Activated naive CD4-positive, alpha-beta T cell treated with anti-CD3 and anti-CD28 coated beads for 36 hours (primary cell): ENCODE measurements around the gene ABCC6. TPM values are rescaled to one million over a fixed set of nuclear protein-coding genes. Genes with fewer than 3 reads are reported as not detected.
A peak's percentile ranks its signal among the peaks of the same experiment; 100 is the strongest.

ENCODE experiments used
- CTCF ChIA-PET: fragments of 350-600 bp; sonication (Branson Sonifier 250); formaldehyde crosslinking; loops from one replicate; lab custom pipeline; 2021; ENCODE audit warnings: antibody characterized with exemption; lab: Charles Lee
- DNase-seq: peaks from one replicate; pipeline ENCODE4 v3.0.0-alpha.2; 2020
- H3K27ac Mint-ChIP-seq: one replicate; pipeline ENCODE4 v1.8.0; 2021; ENCODE audit warnings: mild to moderate bottlenecking, mixed read lengths
- H3K27me3 Mint-ChIP-seq: one replicate; pipeline ENCODE4 v1.8.0; 2021; ENCODE audit warnings: low read depth, mixed read lengths
- H3K36me3 Mint-ChIP-seq: one replicate; pipeline ENCODE4 v1.8.0; 2021; ENCODE audit warnings: low read depth, mixed read lengths
- H3K4me1 Mint-ChIP-seq: one replicate; pipeline ENCODE4 v1.8.0; 2021; ENCODE audit warnings: low read depth, mixed read lengths
- H3K4me3 Mint-ChIP-seq: one replicate; pipeline ENCODE4 v1.8.0; 2021; ENCODE audit warnings: mild to moderate bottlenecking, moderate library complexity, mixed read lengths
- H3K9me3 Mint-ChIP-seq: one replicate; pipeline ENCODE4 v1.8.0; 2021; ENCODE audit warnings: mixed read lengths
- intact Hi-C: fragments of 100-400 bp; cut with micrococcal nuclease; formaldehyde crosslinking; loops from one replicate; pipeline ENCODE4 v1.15.1; 2023
- total RNA-seq, 2 experiments: library from RNA; stranded (reverse); gene quantifications; one replicate each; pipeline ENCODE4 v1.2.3, GENCODE V29; 2021

ABCC6 gene
- total RNA-seq, 2 experiments from 2014 or later: not detected

GRCh38 chr16:16141141-16141540 is 82.2 kb downstream of the ABCC6 start:
- CTCF ChIA-PET: no interaction called here
- Mint-ChIP-seq H3K36me3 (peaks cover 33% of the 10 kb centered on the region), H3K4me1 (no peaks in the 10 kb centered on the region), H3K27ac (no peak overlapping the region), H3K4me3 (no peak overlapping the region), H3K9me3 (no peaks in the 10 kb centered on the region), H3K27me3 (no peaks in the 10 kb centered on the region)
- intact Hi-C loops: no loop called here
- DNase-seq: no peak

- no peak for DNase-seq
- Mint-ChIP-seq H3K4me1 (no peaks in the 10 kb centered on the region), H3K36me3 (peaks cover 35% of the 10 kb centered on the region), H3K27ac (no peak overlapping the region), H3K27me3 (no peaks in the 10 kb centered on the region), H3K9me3 (no peaks in the 10 kb centered on the region), H3K4me3 (no peak overlapping the region)
- CTCF ChIA-PET: no interaction called here
- intact Hi-C loops: no loop called here
Observed at GRCh38 chr16:16140537-16140936, 82.8 kb downstream of the ABCC6 start.

- Mint-ChIP-seq H3K9me3 (no peaks in the 10 kb centered on the region), H3K27me3 (no peaks in the 10 kb centered on the region), H3K27ac (no peak overlapping the region), H3K4me3 (no peak overlapping the region), H3K4me1 (no peaks in the 10 kb centered on the region), H3K36me3 (peaks cover 39% of the 10 kb centered on the region)
- CTCF ChIA-PET: interaction anchor here (1.0 kb wide), 1 partner anchor 12 kb away, joined by 6 read pairs; no protein-coding TSS in a partner anchor
- intact Hi-C loops: no loop called here
- no peak for DNase-seq
Observed at GRCh38 chr16:16139806-16140205, 83.5 kb downstream of the ABCC6 start.

GRCh38 chr16:16139061-16139460 is 84.2 kb downstream of the ABCC6 start:
- CTCF ChIA-PET: interaction anchor here (1.0 kb wide), 1 partner anchor 11 kb away, joined by 6 read pairs; no protein-coding TSS in a partner anchor
- no peak overlapping the region for H3K4me3 Mint-ChIP-seq
- H3K36me3 Mint-ChIP-seq: peaks cover 42% of the 10 kb centered on the region

GRCh38 chr16:16138034-16138635 is 85.2 kb downstream of the ABCC6 start:
- no peaks in the 10 kb centered on the region for H3K9me3 Mint-ChIP-seq
- H3K4me3 Mint-ChIP-seq: no peak overlapping the region
- CTCF ChIA-PET: interaction anchor here (0.7 kb wide), 1 partner anchor 73 kb away, joined by 3 read pairs; no protein-coding TSS in a partner anchor
- intact Hi-C loops: no loop called here
- no peak overlapping the region for H3K27ac Mint-ChIP-seq
- H3K36me3 Mint-ChIP-seq: peaks cover 46% of the 10 kb centered on the region
- no peaks in the 10 kb centered on the region for H3K4me1 Mint-ChIP-seq
- DNase-seq: no peak
- no peaks in the 10 kb centered on the region for H3K27me3 Mint-ChIP-seq

More at GRCh38 chr16:16139061-16139460, 84.2 kb downstream of the ABCC6 start:
- H3K27me3 Mint-ChIP-seq: no peaks in the 10 kb centered on the region
- intact Hi-C loops: no loop called here
- no peak for DNase-seq
- no peaks in the 10 kb centered on the region for H3K4me1 Mint-ChIP-seq
- no peak overlapping the region for H3K27ac Mint-ChIP-seq
- no peaks in the 10 kb centered on the region for H3K9me3 Mint-ChIP-seq

- no peak overlapping the region for H3K4me3 Mint-ChIP-seq
- peaks cover 43% of the 10 kb centered on the region for H3K36me3 Mint-ChIP-seq
- no peaks in the 10 kb centered on the region for H3K9me3 Mint-ChIP-seq
- H3K27ac Mint-ChIP-seq: no peak overlapping the region
- CTCF ChIA-PET: interaction anchor here (0.7 kb wide), 1 partner anchor 74 kb away, joined by 3 read pairs; no protein-coding TSS in a partner anchor
- intact Hi-C loops: no loop called here
- no peaks in the 10 kb centered on the region for H3K4me1 Mint-ChIP-seq
- no peak for DNase-seq
- H3K27me3 Mint-ChIP-seq: no peaks in the 10 kb centered on the region
Observed at GRCh38 chr16:16137110-16137509, 86.2 kb downstream of the ABCC6 start.

- DNase-seq: no peak
- no peaks in the 10 kb centered on the region for H3K27me3 Mint-ChIP-seq
- no peaks in the 10 kb centered on the region for H3K9me3 Mint-ChIP-seq
- peaks cover 44% of the 10 kb centered on the region for H3K36me3 Mint-ChIP-seq
- H3K4me1 Mint-ChIP-seq: no peaks in the 10 kb centered on the region
- CTCF ChIA-PET: no interaction called here
- no peak overlapping the region for H3K4me3 Mint-ChIP-seq
- intact Hi-C loops: no loop called here
- no peak overlapping the region for H3K27ac Mint-ChIP-seq
Observed at GRCh38 chr16:16136588-16136987, 86.7 kb downstream of the ABCC6 start.

GRCh38 chr16:16133943-16134604 is 89.2 kb downstream of the ABCC6 start:
- Mint-ChIP-seq H3K36me3 (peaks cover 37% of the 10 kb centered on the region), H3K9me3 (no peaks in the 10 kb centered on the region), H3K27me3 (no peaks in the 10 kb centered on the region), H3K4me3 (no peak overlapping the region), H3K4me1 (no peaks in the 10 kb centered on the region), H3K27ac (peak overlapping the region; percentile 54)
- CTCF ChIA-PET: no interaction called here
- intact Hi-C loops: no loop called here
- DNase-seq: no peak

GRCh38 chr16:16131659-16132058 is 91.6 kb downstream of the ABCC6 start:
- no peaks in the 10 kb centered on the region for H3K4me1 Mint-ChIP-seq
- intact Hi-C loops: no loop called here
- no peak overlapping the region for H3K4me3 Mint-ChIP-seq
- no peak for DNase-seq
- no peaks in the 10 kb centered on the region for H3K27me3 Mint-ChIP-seq
- H3K36me3 Mint-ChIP-seq: peaks cover 32% of the 10 kb centered on the region
- no peaks in the 10 kb centered on the region for H3K9me3 Mint-ChIP-seq
- H3K27ac Mint-ChIP-seq: no peak overlapping the region
- CTCF ChIA-PET: interaction anchor here (0.7 kb wide), 1 partner anchor 133 kb away, joined by 3 read pairs; no protein-coding TSS in a partner anchor

GRCh38 chr16:16131204-16131603 is 92.1 kb downstream of the ABCC6 start:
- H3K36me3 Mint-ChIP-seq: peaks cover 32% of the 10 kb centered on the region
- H3K27me3 Mint-ChIP-seq: no peaks in the 10 kb centered on the region
- intact Hi-C loops: no loop called here
- no peak overlapping the region for H3K4me3 Mint-ChIP-seq
- CTCF ChIA-PET: interaction anchor here (0.7 kb wide), 1 partner anchor 133 kb away, joined by 3 read pairs; no protein-coding TSS in a partner anchor
- H3K4me1 Mint-ChIP-seq: no peaks in the 10 kb centered on the region
- H3K9me3 Mint-ChIP-seq: no peaks in the 10 kb centered on the region
- DNase-seq: no peak
- no peak overlapping the region for H3K27ac Mint-ChIP-seq

- Mint-ChIP-seq H3K4me3 (no peak overlapping the region), H3K36me3 (peaks cover 48% of the 10 kb centered on the region), H3K9me3 (peaks cover 16% of the 10 kb centered on the region), H3K27ac (peak overlapping the region; percentile 28), H3K4me1 (no peaks in the 10 kb centered on the region), H3K27me3 (no peaks in the 10 kb centered on the region)
- intact Hi-C loops: loop anchor here (1.0 to 10.0 kb wide), 5 partner anchors 179 to 453 kb away; partner anchors contain the start of gene ABCC1
- peak; percentile 85 for DNase-seq
- CTCF ChIA-PET: interaction anchor here (0.6 to 1.3 kb wide), 18 partner anchors 12 to 604 kb away, joined by 3 to 6 read pairs (median 3); no protein-coding TSS in a partner anchor
Observed at GRCh38 chr16:16127469-16128116, 95.7 kb downstream of the ABCC6 start.

GRCh38 chr16:16126896-16127295 is 96.4 kb downstream of the ABCC6 start:
- no peaks in the 10 kb centered on the region for H3K4me1 Mint-ChIP-seq
- intact Hi-C loops: loop anchor here (1.0 to 10.0 kb wide), 5 partner anchors 178 to 452 kb away; partner anchors contain the start of gene ABCC1
- peaks cover 16% of the 10 kb centered on the region for H3K9me3 Mint-ChIP-seq
- H3K36me3 Mint-ChIP-seq: peaks cover 51% of the 10 kb centered on the region
- peak overlapping the region; percentile 28 for H3K27ac Mint-ChIP-seq
- no peaks in the 10 kb centered on the region for H3K27me3 Mint-ChIP-seq
- no peak overlapping the region for H3K4me3 Mint-ChIP-seq
- CTCF ChIA-PET: interaction anchor here (0.7 to 1.3 kb wide), 5 partner anchors 187 to 361 kb away, joined by 3 to 4 read pairs (median 3); no protein-coding TSS in a partner anchor
- no peak for DNase-seq
